HepG2 (cell line): ENCODE data around the gene IKBIP. TPM values are rescaled to one million over a fixed set of nuclear protein-coding genes. Genes with fewer than 3 reads are reported as not detected.

Source experiments
- CBX5 ChIP-seq: sonication (generic); formaldehyde crosslinking; IDR thresholded peaks from 2 replicates; pipeline ENCODE4 v1.4.0; 2020; ENCODE audit warnings: missing genetic modification reagents, borderline replicate concordance
- MAZ ChIP-seq, 2 experiments: sonication (generic) in 1 of 2; formaldehyde crosslinking in 1 of 2; IDR thresholded peaks; 2 replicates each; pipeline versions ENCODE4 v1.5.0 to v1.6.1; 2012 to 2020; ENCODE audit warnings: low read depth in 2 of 2, mild to moderate bottlenecking in 2 of 2, borderline replicate concordance in 1 of 2, improper control_type of control experiment in 1 of 2, low read length in 1 of 2, missing genetic modification reagents in 1 of 2, moderate library complexity in 1 of 2
- MTF2 ChIP-seq: sonication (generic); formaldehyde crosslinking; IDR thresholded peaks from 2 replicates; pipeline ENCODE4 v1.5.0; 2020; ENCODE audit warnings: missing genetic modification reagents, borderline replicate concordance
- RERE ChIP-seq: IDR thresholded peaks from 2 replicates; pipeline ENCODE4 v1.6.1; 2016; ENCODE audit warnings: low read depth, missing genetic modification reagents, missing compliant biosample characterization
- ZBTB7A ChIP-seq: sonication (generic); formaldehyde crosslinking; IDR thresholded peaks from 2 replicates; pipeline ENCODE4 v1.8.0; 2022; ENCODE audit warnings: mild to moderate bottlenecking, missing genetic modification reagents
- ZMAT5 ChIP-seq: sonication (generic); formaldehyde crosslinking; IDR thresholded peaks from 2 replicates; pipeline ENCODE4 v1.5.0; 2020; ENCODE audit warnings: mild to moderate bottlenecking, low read depth, missing genetic modification reagents, borderline replicate concordance
- ZNF350 ChIP-seq: sonication (generic); formaldehyde crosslinking; IDR thresholded peaks from 2 replicates; pipeline ENCODE4 v1.4.0; 2020; ENCODE audit warnings: mild to moderate bottlenecking, low read depth, missing genetic modification reagents, borderline replicate concordance
- ZNF430 ChIP-seq: sonication (generic); formaldehyde crosslinking; IDR thresholded peaks from 2 replicates; pipeline ENCODE4 v1.9.0; 2021; ENCODE audit warnings: mild to moderate bottlenecking, missing genetic modification reagents
- ZNF589 ChIP-seq: sonication (generic); formaldehyde crosslinking; conservative IDR thresholded peaks from 2 replicates; pipeline ENCODE4 v1.8.0; 2022; ENCODE audit warnings: mild to moderate bottlenecking, moderate library complexity, missing genetic modification reagents
- ZNF747 ChIP-seq: sonication (generic); formaldehyde crosslinking; IDR thresholded peaks from 2 replicates; pipeline ENCODE4 v1.8.1; 2023; ENCODE audit warnings: missing genetic modification reagents, mild to moderate bottlenecking, borderline replicate concordance
- ZNF772 ChIP-seq: sonication (generic); formaldehyde crosslinking; IDR thresholded peaks from 2 replicates; pipeline ENCODE4 v1.5.0; 2020; ENCODE audit warnings: mild to moderate bottlenecking, missing genetic modification reagents
- polyA plus RNA-seq, 8 experiments: library from polyadenylated mRNA; depleted of rRNA in 3 of 8; stranded (reverse) in 7 of 8; unstranded in 1 of 8; fragments of >200 nt; fragmentation: Illumina TruSeq in 4 of 8; extraction: Trizol in 4 of 8; gene quantifications; 2 replicates each; pipeline versions ENCODE4 v1.2.1 to v1.2.3, GENCODE V29; 2011 to 2016; ENCODE audit warnings: low read depth in 4 of 8, missing spikeins in 1 of 8, mixed read lengths in 1 of 8; ENCODE audit not compliant: insufficient read depth in 1 of 8
- total RNA-seq, 5 experiments: library from RNA; depleted of rRNA; stranded (reverse); fragments of >200 nt; fragmentation: Illumina TruSeq; extraction: Trizol; gene quantifications; 2 replicates each; pipeline ENCODE4 v1.2.3, GENCODE V29; 2016; ENCODE audit warnings: low read depth in 1 of 5
- TF ChIP-seq, protein P1 (sequence below): sonication (generic); formaldehyde crosslinking; IDR thresholded peaks from 2 replicates; pipeline ENCODE4 v1.9.0; 2022; ENCODE audit warnings: missing genetic modification reagents, mild to moderate bottlenecking, borderline replicate concordance
- TF ChIP-seq, protein P2 (sequence below): sonication (generic); formaldehyde crosslinking; conservative IDR thresholded peaks from 2 replicates; pipeline ENCODE4 v1.8.0; 2022; ENCODE audit warnings: mild to moderate bottlenecking, moderate library complexity, missing genetic modification reagents
- TF ChIP-seq, protein P3 (sequence below): sonication (generic); formaldehyde crosslinking; IDR thresholded peaks from 2 replicates; pipeline ENCODE4 v1.5.0; 2020; ENCODE audit warnings: missing genetic modification reagents, mild to moderate bottlenecking, borderline replicate concordance

The IKBIP gene
- total and polyA plus RNA-seq, 2 of the 13 experiments (the other 11 are each of a cell fraction or from before 2014, with no cell fraction given) = 20.0 to 55.5 TPM

GRCh38 chr12:98594050-98594835 is 50.3 kb downstream of the IKBIP start (continued):
- TF ChIP-seq, protein P1, sequence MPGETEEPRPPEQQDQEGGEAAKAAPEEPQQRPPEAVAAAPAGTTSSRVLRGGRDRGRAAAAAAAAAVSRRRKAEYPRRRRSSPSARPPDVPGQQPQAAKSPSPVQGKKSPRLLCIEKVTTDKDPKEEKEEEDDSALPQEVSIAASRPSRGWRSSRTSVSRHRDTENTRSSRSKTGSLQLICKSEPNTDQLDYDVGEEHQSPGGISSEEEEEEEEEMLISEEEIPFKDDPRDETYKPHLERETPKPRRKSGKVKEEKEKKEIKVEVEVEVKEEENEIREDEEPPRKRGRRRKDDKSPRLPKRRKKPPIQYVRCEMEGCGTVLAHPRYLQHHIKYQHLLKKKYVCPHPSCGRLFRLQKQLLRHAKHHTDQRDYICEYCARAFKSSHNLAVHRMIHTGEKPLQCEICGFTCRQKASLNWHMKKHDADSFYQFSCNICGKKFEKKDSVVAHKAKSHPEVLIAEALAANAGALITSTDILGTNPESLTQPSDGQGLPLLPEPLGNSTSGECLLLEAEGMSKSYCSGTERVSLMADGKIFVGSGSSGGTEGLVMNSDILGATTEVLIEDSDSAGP = peak; percentile 77; the same call in 1 of the 2 replicates
- TF ChIP-seq ZBTB7A = peak; percentile 52; the same call in 1 of the 2 replicates
- 0 out of 2 replicates have a peak, but pooled peaks have one; percentile 83 for TF ChIP-seq ZNF589
- 0 out of 2 replicates have a peak, but pooled peaks have one; percentile 59 for TF ChIP-seq ZNF747
- 0 out of 2 replicates have a peak, but pooled peaks have one; percentile 17 for TF ChIP-seq CBX5 (CRISPR knock-in tag)
- no peak for TF ChIP-seq ZMAT5 (CRISPR knock-in tag)
- no peak for TF ChIP-seq MAZ (IDR thresholded peaks at IDR 0.05; ENCODE audit: borderline replicate concordance, low read depth, low read length)
- TF ChIP-seq MAZ (CRISPR knock-in tag; IDR thresholded peaks at IDR 0.05; ENCODE audit: low read depth) = peak; percentile 7; the same call in 1 of the 2 replicates
- TF ChIP-seq RERE (CRISPR knock-in tag) = no peak
- TF ChIP-seq, protein P2, sequence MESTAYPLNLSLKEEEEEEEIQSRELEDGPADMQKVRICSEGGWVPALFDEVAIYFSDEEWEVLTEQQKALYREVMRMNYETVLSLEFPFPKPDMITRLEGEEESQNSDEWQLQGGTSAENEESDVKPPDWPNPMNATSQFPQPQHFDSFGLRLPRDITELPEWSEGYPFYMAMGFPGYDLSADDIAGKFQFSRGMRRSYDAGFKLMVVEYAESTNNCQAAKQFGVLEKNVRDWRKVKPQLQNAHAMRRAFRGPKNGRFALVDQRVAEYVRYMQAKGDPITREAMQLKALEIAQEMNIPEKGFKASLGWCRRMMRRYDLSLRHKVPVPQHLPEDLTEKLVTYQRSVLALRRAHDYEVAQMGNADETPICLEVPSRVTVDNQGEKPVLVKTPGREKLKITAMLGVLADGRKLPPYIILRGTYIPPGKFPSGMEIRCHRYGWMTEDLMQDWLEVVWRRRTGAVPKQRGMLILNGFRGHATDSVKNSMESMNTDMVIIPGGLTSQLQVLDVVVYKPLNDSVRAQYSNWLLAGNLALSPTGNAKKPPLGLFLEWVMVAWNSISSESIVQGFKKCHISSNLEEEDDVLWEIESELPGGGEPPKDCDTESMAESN (CRISPR knock-in tag) = no peak
- TF ChIP-seq ZNF772 (CRISPR knock-in tag) = peak; percentile 76; the same call in 1 of the 2 replicates
- TF ChIP-seq MTF2 (CRISPR knock-in tag) = 0 out of 2 replicates have a peak, but pooled peaks have one; percentile 35
- TF ChIP-seq, protein P3, sequence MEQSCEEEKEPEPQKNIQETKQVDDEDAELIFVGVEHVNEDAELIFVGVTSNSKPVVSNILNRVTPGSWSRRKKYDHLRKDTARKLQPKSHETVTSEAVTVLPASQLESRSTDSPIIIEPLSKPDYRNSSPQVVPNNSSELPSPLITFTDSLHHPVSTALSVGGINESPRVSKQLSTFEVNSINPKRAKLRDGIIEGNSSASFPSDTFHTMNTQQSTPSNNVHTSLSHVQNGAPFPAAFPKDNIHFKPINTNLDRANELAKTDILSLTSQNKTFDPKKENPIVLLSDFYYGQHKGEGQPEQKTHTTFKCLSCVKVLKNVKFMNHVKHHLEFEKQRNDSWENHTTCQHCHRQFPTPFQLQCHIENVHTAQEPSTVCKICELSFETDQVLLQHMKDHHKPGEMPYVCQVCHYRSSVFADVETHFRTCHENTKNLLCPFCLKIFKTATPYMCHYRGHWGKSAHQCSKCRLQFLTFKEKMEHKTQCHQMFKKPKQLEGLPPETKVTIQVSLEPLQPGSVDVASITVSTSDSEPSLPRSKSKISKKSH (CRISPR knock-in tag) = 0 out of 2 replicates have a peak, but pooled peaks have one; percentile 16
- peak; percentile 77 for TF ChIP-seq ZNF430 (CRISPR knock-in tag)
- peak; percentile 24; the same call in 1 of the 2 replicates for TF ChIP-seq ZNF350 (CRISPR knock-in tag)
